SK-N-SH treated with all-trans-retinoic acid at 6 μM for 48 hours (cell line): Measurements from ENCODE around the gene MRPS9.

Experiments used
- CSDC2 ChIP-seq: fragments of 250-450 bp; sonication (Bioruptor Pico); IDR thresholded peaks from 2 replicates; pipeline ENCODE4 v1.5.0; 2020; ENCODE audit warnings: mild to moderate bottlenecking, moderate library complexity
- ESRRG ChIP-seq: fragments of 250-450 bp; sonication (Bioruptor Pico); IDR thresholded peaks from 2 replicates; pipeline ENCODE4 v1.6.1; 2021; ENCODE audit warnings: mild to moderate bottlenecking
- PPARA ChIP-seq: fragments of 250-450 bp; sonication (Bioruptor Pico); IDR thresholded peaks from 2 replicates; pipeline ENCODE4 v1.5.0; 2020; ENCODE audit warnings: mild to moderate bottlenecking, borderline replicate concordance
- RARB ChIP-seq: fragments of 250-450 bp; sonication (Bioruptor Pico); IDR thresholded peaks from 2 replicates; pipeline ENCODE4 v1.8.0; 2021; ENCODE audit warnings: mild to moderate bottlenecking, moderate library complexity
- ZFP3 ChIP-seq: fragments of 250-450 bp; sonication (Bioruptor Pico); IDR thresholded peaks from 2 replicates; pipeline ENCODE4 v1.5.0; 2020; ENCODE audit warnings: mild to moderate bottlenecking, moderate library complexity
- TF ChIP-seq, protein P1 (sequence below): fragments of 250-450 bp; sonication (Bioruptor Pico); IDR thresholded peaks from 2 replicates; pipeline ENCODE4 v1.8.0; 2020; ENCODE audit warnings: mild to moderate bottlenecking, moderate library complexity, borderline replicate concordance

GRCh38 chr2:105070010-105070865 is 32.4 kb downstream of the MRPS9 start:
- TF ChIP-seq RARB (CRISPR knock-in tag) (no peak), ZFP3 (CRISPR knock-in tag) (no peak), PPARA (CRISPR knock-in tag) (no peak), ESRRG (CRISPR knock-in tag) (no peak), CSDC2 (CRISPR knock-in tag) (no peak)
- TF ChIP-seq, protein P1, sequence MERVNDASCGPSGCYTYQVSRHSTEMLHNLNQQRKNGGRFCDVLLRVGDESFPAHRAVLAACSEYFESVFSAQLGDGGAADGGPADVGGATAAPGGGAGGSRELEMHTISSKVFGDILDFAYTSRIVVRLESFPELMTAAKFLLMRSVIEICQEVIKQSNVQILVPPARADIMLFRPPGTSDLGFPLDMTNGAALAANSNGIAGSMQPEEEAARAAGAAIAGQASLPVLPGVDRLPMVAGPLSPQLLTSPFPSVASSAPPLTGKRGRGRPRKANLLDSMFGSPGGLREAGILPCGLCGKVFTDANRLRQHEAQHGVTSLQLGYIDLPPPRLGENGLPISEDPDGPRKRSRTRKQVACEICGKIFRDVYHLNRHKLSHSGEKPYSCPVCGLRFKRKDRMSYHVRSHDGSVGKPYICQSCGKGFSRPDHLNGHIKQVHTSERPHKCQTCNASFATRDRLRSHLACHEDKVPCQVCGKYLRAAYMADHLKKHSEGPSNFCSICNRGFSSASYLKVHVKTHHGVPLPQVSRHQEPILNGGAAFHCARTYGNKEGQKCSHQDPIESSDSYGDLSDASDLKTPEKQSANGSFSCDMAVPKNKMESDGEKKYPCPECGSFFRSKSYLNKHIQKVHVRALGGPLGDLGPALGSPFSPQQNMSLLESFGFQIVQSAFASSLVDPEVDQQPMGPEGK (CRISPR knock-in tag): no peak
